ENCODE measurements around the gene GABBR2.

- no peak for TF ChIP-seq CTCF (conservative IDR thresholded peaks at IDR 0.05; ENCODE audit: low read depth in 2 of 2)
- no peak for TF ChIP-seq CREB1 (CRISPR knock-in tag; IDR thresholded peaks at IDR 0.05; ENCODE audit: low read depth)
- no peak for TF ChIP-seq EZH2phosphoT487 (IDR thresholded peaks at IDR 0.05; ENCODE audit: unreplicated experiment)
- no peak for TF ChIP-seq EZH2 (IDR thresholded peaks at IDR 0.05; ENCODE audit: low read depth, unreplicated experiment)
- TF ChIP-seq POLR2AphosphoS5 (IDR thresholded peaks at IDR 0.05; ENCODE audit: low read depth) = no peak
- no peak for TF ChIP-seq REST (IDR thresholded peaks at IDR 0.05; ENCODE audit: unreplicated experiment)
- TF ChIP-seq ZNF114 (CRISPR knock-in tag; IDR thresholded peaks at IDR 0.05) = no peak
- no peak for TF ChIP-seq JUNB (IDR thresholded peaks at IDR 0.05; ENCODE audit: unreplicated experiment)
- TF ChIP-seq ZNF462 (CRISPR knock-in tag; IDR thresholded peaks at IDR 0.05) = no peak
Measured at GRCh38 chr9:98567540-98568233, 141.0 kb downstream of the GABBR2 start.

Data from GM23338 (cell line).